GM12873 (cell line): Measurements from ENCODE around the gene ATOH8.

ENCODE experiments used
- TF ChIP-seq, protein P1 (sequence below): IDR thresholded peaks from 2 replicates; pipeline ENCODE4 v1.5.1; 2012; ENCODE audit warnings: low read depth, mild to moderate bottlenecking, moderate library complexity, low read length, control low read depth; ENCODE audit not compliant: insufficient read depth; ENCODE audit errors: missing control alignments

ATOH8 gene

DNA sequence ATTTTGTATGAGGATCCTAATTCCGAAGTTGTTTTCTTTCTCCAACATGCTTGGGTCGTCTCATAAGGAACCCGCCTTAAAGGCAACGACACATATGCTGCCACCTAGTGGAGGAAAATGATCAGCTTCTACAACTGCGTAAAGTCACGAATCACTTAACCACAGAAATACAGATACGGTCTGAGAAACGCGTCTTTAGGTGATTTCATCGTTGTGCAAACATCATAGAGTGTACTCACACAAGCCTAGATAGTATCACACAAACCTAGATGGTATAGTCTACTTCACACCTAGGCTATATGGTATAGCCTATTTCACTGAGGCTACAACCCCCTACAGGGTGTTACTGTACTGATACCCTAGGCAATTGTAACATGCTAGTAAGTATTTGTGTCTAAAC, 46.5 kb upstream of the ATOH8 start:
- TF ChIP-seq, protein P1, sequence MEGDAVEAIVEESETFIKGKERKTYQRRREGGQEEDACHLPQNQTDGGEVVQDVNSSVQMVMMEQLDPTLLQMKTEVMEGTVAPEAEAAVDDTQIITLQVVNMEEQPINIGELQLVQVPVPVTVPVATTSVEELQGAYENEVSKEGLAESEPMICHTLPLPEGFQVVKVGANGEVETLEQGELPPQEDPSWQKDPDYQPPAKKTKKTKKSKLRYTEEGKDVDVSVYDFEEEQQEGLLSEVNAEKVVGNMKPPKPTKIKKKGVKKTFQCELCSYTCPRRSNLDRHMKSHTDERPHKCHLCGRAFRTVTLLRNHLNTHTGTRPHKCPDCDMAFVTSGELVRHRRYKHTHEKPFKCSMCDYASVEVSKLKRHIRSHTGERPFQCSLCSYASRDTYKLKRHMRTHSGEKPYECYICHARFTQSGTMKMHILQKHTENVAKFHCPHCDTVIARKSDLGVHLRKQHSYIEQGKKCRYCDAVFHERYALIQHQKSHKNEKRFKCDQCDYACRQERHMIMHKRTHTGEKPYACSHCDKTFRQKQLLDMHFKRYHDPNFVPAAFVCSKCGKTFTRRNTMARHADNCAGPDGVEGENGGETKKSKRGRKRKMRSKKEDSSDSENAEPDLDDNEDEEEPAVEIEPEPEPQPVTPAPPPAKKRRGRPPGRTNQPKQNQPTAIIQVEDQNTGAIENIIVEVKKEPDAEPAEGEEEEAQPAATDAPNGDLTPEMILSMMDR, result peak; percentile 85

DNA sequence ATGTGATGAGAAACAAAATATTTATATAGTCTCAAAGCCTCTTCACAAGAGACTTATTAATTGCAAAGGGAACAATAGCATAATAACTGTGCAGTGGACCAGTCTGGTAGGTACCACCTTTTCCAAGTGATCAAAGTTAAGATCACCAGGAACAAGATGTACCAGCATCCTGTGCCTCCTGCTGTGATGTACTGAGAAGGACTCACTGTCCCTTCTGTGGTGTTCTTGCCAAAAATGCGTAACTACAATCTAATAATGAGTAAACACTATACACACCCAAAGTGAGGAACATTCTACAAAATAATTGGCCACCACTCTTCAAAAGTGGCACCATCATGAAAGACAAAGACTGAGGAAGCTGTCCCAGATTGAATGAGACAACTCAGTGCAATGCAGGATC, 45.1 kb upstream of the ATOH8 start:
- TF ChIP-seq, protein P1, result no peak

DNA sequence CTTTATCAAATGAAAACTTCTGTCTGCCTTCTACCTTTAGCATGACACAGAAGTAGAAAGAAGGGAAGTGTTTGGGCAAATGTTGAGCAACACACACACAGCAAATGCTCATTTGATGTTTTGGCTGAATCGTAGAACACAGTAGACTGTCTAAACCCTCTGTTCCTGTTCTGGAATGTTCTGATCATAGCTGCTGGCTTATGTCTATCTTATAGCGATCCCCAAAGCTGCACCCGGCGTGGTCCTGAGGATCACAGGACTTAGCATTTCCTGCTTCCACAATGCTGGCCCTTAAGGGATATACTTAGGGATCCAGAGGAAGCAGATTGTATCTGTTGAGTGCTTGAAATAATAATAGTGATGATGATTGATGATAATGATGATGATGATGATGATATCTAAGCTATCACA, 44.4 kb upstream of the ATOH8 start:
- TF ChIP-seq, protein P1, result no peak

DNA sequence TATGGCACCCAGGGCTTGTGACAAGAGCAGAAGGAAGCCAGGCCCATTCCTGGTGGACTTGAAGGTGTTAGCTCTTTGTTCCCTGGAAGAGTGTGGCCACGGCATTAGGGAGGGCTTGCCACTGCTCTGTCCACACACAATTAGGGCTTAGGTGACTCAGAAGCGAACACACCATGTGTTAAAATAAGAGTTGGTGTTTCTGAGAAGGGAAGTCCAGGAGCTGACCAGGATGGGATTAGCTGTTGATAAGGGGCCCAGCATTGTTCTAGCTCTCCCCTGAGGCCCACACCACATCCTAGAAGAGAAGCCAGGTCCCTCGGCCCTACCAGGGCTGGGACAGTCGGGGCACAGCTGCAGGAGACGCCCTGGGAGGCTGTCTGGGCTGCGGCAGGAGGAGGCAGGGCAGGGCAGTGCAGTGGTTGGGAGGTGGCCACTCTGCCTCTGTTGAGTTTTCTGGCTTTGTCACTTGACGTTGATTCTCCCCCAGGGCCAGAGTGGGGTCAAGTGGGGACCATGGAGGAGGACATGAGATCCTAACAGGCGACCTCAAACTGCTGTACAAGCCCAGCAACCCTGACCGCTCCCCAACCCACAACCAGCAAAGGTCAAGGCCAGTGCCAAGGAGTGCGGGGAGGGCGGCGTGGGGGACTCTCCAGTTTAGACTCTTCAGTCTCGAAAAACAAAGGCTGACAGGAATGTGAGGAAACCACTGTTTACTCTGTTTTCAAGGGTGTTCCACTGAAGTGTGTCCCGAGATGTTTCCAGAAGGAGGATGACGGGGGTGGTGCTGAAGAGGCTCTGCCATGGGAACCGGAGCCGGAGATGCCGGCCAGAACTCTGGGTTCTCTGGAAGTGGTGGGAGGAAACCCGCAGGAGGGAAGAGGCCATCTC, 42.9 kb upstream of the ATOH8 start:
- TF ChIP-seq, protein P1, result no peak

DNA sequence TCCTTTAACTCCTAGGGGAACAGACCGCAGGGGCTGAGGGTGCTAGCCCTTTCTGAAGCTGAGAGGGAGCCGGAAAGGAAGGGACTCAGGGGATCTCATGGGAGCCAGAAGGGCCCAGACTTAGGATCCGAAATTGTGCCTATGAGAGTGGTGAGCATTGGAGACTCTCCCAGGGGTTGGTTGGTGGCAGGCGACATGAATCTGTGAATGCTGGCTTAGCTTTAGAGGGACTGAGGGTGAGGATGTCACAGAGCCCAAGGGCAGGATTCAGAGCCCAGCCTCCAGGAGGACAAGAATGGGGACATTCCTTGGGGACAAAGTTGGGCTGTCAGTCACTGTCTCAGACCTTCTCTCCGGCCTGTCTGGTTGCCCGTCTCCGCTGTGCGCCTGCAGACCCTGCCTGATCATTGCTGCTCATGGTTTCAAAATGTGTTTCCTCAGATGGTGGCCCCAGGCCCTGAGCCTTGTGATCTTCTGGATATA, 42.2 kb upstream of the ATOH8 start:
- TF ChIP-seq, protein P1, result no peak

DNA sequence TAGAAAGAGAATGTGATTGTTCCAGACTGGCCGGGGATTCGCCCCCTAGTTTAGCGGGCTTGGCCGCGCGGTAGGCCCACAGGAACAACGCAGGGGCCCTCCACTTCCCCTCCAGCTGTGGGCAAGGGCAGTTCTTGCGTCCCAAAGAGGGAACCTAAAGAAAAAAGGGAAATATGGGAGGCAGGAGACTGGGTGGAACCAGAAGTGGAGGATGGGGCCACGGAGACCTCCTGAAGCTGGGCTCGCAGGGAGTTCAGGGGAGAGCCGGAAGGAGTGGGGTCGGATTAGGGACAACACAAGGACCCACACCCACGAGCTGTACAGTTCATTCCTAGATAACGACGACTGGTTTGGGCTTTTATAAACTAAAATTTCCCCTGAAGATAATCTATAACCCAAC, 41.5 kb upstream of the ATOH8 start:
- TF ChIP-seq, protein P1, result no peak

DNA sequence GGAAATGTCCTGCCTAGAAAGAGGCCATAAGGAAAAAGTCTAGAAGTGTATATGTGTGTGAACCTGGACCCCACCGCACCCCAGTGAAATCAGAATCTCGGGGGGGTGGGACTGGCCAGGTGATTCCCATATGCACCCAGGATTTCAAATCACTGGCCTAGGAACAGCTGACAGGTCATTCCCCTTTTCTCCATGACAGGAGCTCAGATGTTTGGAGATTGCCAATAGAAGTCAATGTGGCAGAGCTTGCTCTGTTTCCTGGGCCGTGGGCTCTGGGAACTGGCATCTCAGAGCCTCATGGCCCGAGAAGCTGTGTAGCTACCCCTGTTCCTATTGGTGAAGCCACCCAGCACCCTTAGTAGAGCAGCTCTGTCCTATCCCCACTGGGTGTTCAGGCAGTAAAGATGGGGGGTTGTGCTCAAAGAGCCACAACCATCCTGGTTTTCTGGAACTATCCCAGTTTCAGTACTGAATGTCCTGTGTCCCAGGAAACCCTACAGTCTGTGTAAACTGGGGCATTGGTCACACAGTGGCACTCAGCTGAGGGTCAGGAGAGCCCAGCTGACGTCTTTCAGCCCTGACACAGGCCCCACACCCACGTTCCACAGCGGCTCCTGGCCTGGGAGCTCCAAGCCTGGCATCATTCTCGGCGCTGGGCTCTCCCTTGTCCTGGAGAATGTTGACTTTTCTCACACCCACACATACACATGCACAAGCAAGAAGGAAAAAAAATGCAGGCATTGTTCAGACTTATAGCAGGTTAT, 40.8 kb upstream of the ATOH8 start:
- TF ChIP-seq, protein P1, result no peak
